HG03097 (cell line): ENCODE data around the gene CPLX1.
"Not testable (repeated sequence)": the region's sequence is repeated elsewhere in the genome, so short reads cannot be mapped to it uniquely, and the experiment has no call there.

Source experiments
- ATAC-seq: cut with Tn5 transposase; IDR thresholded peaks from one replicate; pipeline ENCODE4 v1.9.1; 2021; ENCODE audit not compliant: unreplicated experiment, low FRiP score

Gene CPLX1

GRCh38 chr4:822361-823175 is 3.4 kb downstream of the CPLX1 start:
- no peak for ATAC-seq

- no peak for ATAC-seq
Observed at GRCh38 chr4:821631-822030, 4.3 kb downstream of the CPLX1 start.

- ATAC-seq: no peak
Observed at GRCh38 chr4:821181-821591, 4.7 kb downstream of the CPLX1 start.

GRCh38 chr4:820230-821172 is 5.4 kb downstream of the CPLX1 start:
- no peak for ATAC-seq

- ATAC-seq: no peak
Observed at GRCh38 chr4:819401-820229, 6.3 kb downstream of the CPLX1 start.

- ATAC-seq: no peak
Observed at GRCh38 chr4:818106-818921, 7.6 kb downstream of the CPLX1 start.

- no peak for ATAC-seq
Observed at GRCh38 chr4:815464-816146, 10.3 kb downstream of the CPLX1 start.

GRCh38 chr4:814312-814850 is 11.5 kb downstream of the CPLX1 start:
- ATAC-seq: no peak

- ATAC-seq: no peak
Observed at GRCh38 chr4:813900-814299, 12.0 kb downstream of the CPLX1 start.

GRCh38 chr4:808860-809570 is 16.9 kb downstream of the CPLX1 start:
- no peak for ATAC-seq

GRCh38 chr4:807792-808191 is 18.1 kb downstream of the CPLX1 start:
- ATAC-seq: no peak

GRCh38 chr4:806979-807378 is 18.9 kb downstream of the CPLX1 start:
- ATAC-seq: not testable (repeated sequence)

- ATAC-seq: no peak
Observed at GRCh38 chr4:804804-805203, 21.1 kb downstream of the CPLX1 start.

GRCh38 chr4:803884-804283 is 22.0 kb downstream of the CPLX1 start:
- no peak for ATAC-seq

GRCh38 chr4:801436-802124 is 24.3 kb downstream of the CPLX1 start:
- ATAC-seq: no peak

GRCh38 chr4:797066-797465 is 28.9 kb downstream of the CPLX1 start:
- no peak for ATAC-seq

- no peak for ATAC-seq
Observed at GRCh38 chr4:796206-796605, 29.7 kb downstream of the CPLX1 start.

- ATAC-seq: no peak
Observed at GRCh38 chr4:795726-796119, 30.2 kb downstream of the CPLX1 start.
